ENCODE measurements around the gene PHF1.

PHF1 gene

GRCh38 chr6:33417903-33418689 lies 7.3 kb downstream of the PHF1 start, which contains the start of gene CUTA (continued):
- TF ChIP-seq MEIS1 (CRISPR knock-in tag; IDR thresholded peaks at IDR 0.05; ENCODE audit: borderline replicate concordance), result no peak
- peak; percentile 75 for TF ChIP-seq ZNF610 (tag by site-specific recombination; IDR thresholded peaks at IDR 0.05; ENCODE audit: borderline replicate concordance)
- peak; percentile 81 for TF ChIP-seq ZIC2 (tag by site-specific recombination; IDR thresholded peaks at IDR 0.05)
- TF ChIP-seq ZNF449 (tag by site-specific recombination; IDR thresholded peaks at IDR 0.05), result no peak
- no peak for TF ChIP-seq HOXD13 (CRISPR knock-in tag; IDR thresholded peaks at IDR 0.05; ENCODE audit: borderline replicate concordance)
- TF ChIP-seq ZNF843 (tag by site-specific recombination; IDR thresholded peaks at IDR 0.05), result peak; percentile 47; the same call in 1 of the 2 replicates
- TF ChIP-seq ZNF558 (tag by site-specific recombination; IDR thresholded peaks at IDR 0.05), result no peak
- TF ChIP-seq ZNF146 (tag by site-specific recombination; IDR thresholded peaks at IDR 0.05), result no peak
- no peak for TF ChIP-seq ZNF416 (tag by site-specific recombination; IDR thresholded peaks at IDR 0.05)
- TF ChIP-seq KLF10 (tag by site-specific recombination; IDR thresholded peaks at IDR 0.05), result peak; percentile 93
- TF ChIP-seq ZBTB7A (tag by site-specific recombination; IDR thresholded peaks at IDR 0.05; ENCODE audit: low read depth), result peak; percentile 93; the same call in 1 of the 2 replicates
- TF ChIP-seq ZNF114 (tag by site-specific recombination; IDR thresholded peaks at IDR 0.05), result no peak
- TF ChIP-seq ZNF157 (tag by site-specific recombination; IDR thresholded peaks at IDR 0.05), result no peak
- TF ChIP-seq, protein P1, sequence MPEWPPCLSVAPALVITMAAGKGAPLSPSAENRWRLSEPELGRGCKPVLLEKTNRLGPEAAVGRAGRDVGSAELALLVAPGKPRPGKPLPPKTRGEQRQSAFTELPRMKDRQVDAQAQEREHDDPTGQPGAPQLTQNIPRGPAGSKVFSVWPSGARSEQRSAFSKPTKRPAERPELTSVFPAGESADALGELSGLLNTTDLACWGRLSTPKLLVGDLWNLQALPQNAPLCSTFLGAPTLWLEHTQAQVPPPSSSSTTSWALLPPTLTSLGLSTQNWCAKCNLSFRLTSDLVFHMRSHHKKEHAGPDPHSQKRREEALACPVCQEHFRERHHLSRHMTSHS (tag by site-specific recombination; IDR thresholded peaks at IDR 0.05), result no peak
- peak; percentile 95 for TF ChIP-seq GLIS2 (tag by site-specific recombination; IDR thresholded peaks at IDR 0.05)

DNA sequence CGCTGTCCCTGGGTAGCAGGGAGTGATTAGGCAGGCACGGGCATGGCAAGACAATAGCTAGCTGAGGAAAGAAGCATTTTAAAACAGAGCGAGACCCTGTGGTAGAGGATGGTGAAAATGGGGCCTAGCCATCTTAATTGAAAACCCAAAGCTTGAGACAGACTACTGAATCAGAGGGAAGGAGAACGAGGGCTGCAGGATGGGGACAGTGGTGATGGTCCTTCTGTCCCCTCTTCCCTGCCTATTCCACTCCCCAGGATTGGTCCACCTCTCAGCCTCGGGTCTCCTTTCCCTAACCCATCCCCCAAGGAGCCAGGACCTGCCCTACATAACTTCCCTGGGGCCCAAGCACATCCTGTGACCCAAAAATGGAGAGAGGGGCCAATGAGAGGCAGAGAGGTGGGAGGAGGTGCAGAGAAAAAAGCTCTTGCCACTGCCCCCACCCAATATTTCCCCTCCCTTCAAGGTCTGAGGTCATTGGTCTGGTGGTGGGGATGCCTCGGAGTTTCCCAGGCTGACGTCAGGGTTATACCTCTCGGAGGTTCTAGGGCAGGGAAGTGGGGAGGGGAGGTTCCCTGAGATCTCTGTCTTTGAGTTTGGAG lies 8.0 kb downstream of the PHF1 start:
- peak overlapping the region; percentile 42; the same call in 1 of the 2 replicates for H3K27ac ChIP-seq (ENCODE audit: extremely low read depth, low read depth, low read length)
- no peaks in the 10 kb centered on the region for H3K9me3 ChIP-seq (ENCODE audit: control insufficient read depth, insufficient read depth, low read depth, low read length)
- CTCF ChIA-PET, result interaction anchor here (0.6 to 2.2 kb wide), 13 partner anchors 9 to 1277 kb away, joined by 3 to 13 read pairs (median 5); partner anchors contain the start of genes B3GALT4 and BAK1
- POLR2A ChIA-PET, result interaction anchor here (0.5 to 3.4 kb wide), 13 partner anchors 9 to 796 kb away, joined by 3 to 16 read pairs (median 6); partner anchors contain the start of genes B3GALT4, PHF1, RPS18 and VPS52
- H3K4me1 ChIP-seq (ENCODE audit: control insufficient read depth, insufficient read depth, low read length), result no peaks in the 10 kb centered on the region
- peaks cover 0 to 27% of the 10 kb centered on the region in 2 experiments; a peak in 1 of 3 replicates for H3K36me3 ChIP-seq (ENCODE audit: control insufficient read depth in 2 of 2, insufficient read depth in 1 of 2, low read length in 2 of 2)
- peak overlapping the region; percentile 46 for H3K4me3 ChIP-seq (ENCODE audit: low read depth, low read length)
- TF ChIP-seq ZNF341 (tag by site-specific recombination; IDR thresholded peaks at IDR 0.05; ENCODE audit: low read depth), result no peak
- no peak for TF ChIP-seq ZNF239 (tag by site-specific recombination; IDR thresholded peaks at IDR 0.05)
- TF ChIP-seq ZBTB20 (tag by site-specific recombination; IDR thresholded peaks at IDR 0.05), result 0 out of 2 replicates have a peak, but pooled peaks have one; percentile 19
- TF ChIP-seq, protein P2, sequence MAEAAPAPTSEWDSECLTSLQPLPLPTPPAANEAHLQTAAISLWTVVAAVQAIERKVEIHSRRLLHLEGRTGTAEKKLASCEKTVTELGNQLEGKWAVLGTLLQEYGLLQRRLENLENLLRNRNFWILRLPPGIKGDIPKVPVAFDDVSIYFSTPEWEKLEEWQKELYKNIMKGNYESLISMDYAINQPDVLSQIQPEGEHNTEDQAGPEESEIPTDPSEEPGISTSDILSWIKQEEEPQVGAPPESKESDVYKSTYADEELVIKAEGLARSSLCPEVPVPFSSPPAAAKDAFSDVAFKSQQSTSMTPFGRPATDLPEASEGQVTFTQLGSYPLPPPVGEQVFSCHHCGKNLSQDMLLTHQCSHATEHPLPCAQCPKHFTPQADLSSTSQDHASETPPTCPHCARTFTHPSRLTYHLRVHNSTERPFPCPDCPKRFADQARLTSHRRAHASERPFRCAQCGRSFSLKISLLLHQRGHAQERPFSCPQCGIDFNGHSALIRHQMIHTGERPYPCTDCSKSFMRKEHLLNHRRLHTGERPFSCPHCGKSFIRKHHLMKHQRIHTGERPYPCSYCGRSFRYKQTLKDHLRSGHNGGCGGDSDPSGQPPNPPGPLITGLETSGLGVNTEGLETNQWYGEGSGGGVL (tag by site-specific recombination; IDR thresholded peaks at IDR 0.05), result peak; percentile 77
- TF ChIP-seq EGR2 (tag by site-specific recombination; IDR thresholded peaks at IDR 0.05; ENCODE audit: low read depth), result peak; percentile 17; the same call in 1 of the 2 replicates
- TF ChIP-seq ZNF335 (tag by site-specific recombination; conservative IDR thresholded peaks at IDR 0.05), result peak; percentile 7
- TF ChIP-seq BCL6B (tag by site-specific recombination; IDR thresholded peaks at IDR 0.05), result no peak
- 0 out of 2 replicates have a peak, but pooled peaks have one; percentile 23 for TF ChIP-seq ZNF596 (tag by site-specific recombination; IDR thresholded peaks at IDR 0.05)
- TF ChIP-seq SP2 (tag by site-specific recombination; IDR thresholded peaks at IDR 0.05), result 0 out of 2 replicates have a peak, but pooled peaks have one; percentile 4
- TF ChIP-seq ZNF777 (tag by site-specific recombination; IDR thresholded peaks at IDR 0.05; ENCODE audit: borderline replicate concordance), result no peak
- TF ChIP-seq MYNN (tag by site-specific recombination; IDR thresholded peaks at IDR 0.05; ENCODE audit: borderline replicate concordance), result no peak
- TF ChIP-seq ZNF629 (tag by site-specific recombination; IDR thresholded peaks at IDR 0.05), result peak; percentile 10; the same call in 1 of the 2 replicates
- TF ChIP-seq, protein P3, sequence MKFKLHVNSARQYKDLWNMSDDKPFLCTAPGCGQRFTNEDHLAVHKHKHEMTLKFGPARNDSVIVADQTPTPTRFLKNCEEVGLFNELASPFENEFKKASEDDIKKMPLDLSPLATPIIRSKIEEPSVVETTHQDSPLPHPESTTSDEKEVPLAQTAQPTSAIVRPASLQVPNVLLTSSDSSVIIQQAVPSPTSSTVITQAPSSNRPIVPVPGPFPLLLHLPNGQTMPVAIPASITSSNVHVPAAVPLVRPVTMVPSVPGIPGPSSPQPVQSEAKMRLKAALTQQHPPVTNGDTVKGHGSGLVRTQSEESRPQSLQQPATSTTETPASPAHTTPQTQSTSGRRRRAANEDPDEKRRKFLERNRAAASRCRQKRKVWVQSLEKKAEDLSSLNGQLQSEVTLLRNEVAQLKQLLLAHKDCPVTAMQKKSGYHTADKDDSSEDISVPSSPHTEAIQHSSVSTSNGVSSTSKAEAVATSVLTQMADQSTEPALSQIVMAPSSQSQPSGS (tag by site-specific recombination; IDR thresholded peaks at IDR 0.05; ENCODE audit: low read depth), result no peak
- no peak for TF ChIP-seq ZBTB21 (tag by site-specific recombination; IDR thresholded peaks at IDR 0.05)
